MM.1S (cell line): ENCODE measurements around the gene FBXW11.

ENCODE experiments used
- EZH2phosphoT487 ChIP-seq: fragments of 300-600 bp; sonication (generic); IDR thresholded peaks from 2 replicates; pipeline ENCODE4 v1.6.1; 2018; ENCODE audit warnings: antibody characterized with exemption, low read length
- TF ChIP-seq, protein P1 (sequence below): fragments of 300-600 bp; sonication (generic); IDR thresholded peaks from 2 replicates; pipeline ENCODE4 v1.5.1; 2016; ENCODE audit warnings: antibody characterized with exemption, low read length, mixed read lengths

DNA sequence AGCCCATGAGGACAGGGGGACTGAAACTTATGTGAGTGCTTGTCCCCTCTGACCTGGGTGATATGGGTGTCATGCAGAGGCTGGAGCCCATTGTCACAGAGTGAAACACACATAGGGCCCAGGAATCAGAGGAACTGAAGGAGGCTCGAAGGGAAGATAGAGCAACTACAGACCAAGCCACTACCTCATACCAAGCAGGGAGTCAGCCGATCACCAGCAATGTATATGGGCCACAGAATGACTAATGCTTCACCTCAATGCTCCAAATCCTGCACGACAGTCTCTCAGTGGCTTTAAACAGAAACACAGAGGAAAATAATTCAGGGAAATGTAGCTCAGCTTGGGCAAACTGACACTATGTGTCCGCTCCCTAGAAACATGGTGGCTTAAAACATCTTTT, 8.9 kb upstream of the FBXW11 start:
- TF ChIP-seq, protein P1, sequence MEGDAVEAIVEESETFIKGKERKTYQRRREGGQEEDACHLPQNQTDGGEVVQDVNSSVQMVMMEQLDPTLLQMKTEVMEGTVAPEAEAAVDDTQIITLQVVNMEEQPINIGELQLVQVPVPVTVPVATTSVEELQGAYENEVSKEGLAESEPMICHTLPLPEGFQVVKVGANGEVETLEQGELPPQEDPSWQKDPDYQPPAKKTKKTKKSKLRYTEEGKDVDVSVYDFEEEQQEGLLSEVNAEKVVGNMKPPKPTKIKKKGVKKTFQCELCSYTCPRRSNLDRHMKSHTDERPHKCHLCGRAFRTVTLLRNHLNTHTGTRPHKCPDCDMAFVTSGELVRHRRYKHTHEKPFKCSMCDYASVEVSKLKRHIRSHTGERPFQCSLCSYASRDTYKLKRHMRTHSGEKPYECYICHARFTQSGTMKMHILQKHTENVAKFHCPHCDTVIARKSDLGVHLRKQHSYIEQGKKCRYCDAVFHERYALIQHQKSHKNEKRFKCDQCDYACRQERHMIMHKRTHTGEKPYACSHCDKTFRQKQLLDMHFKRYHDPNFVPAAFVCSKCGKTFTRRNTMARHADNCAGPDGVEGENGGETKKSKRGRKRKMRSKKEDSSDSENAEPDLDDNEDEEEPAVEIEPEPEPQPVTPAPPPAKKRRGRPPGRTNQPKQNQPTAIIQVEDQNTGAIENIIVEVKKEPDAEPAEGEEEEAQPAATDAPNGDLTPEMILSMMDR = no peak
- no peak for TF ChIP-seq EZH2phosphoT487
